ENCODE results near the gene CDA. TPM values are rescaled to one million over a fixed set of nuclear protein-coding genes. Genes with fewer than 3 reads are reported as not detected.

CDA gene
- total RNA-seq, 1 donor from 2014 or later: 1.5 TPM

GRCh38 chr1:20662110-20662475 is 73.2 kb downstream of the CDA start:
- Mint-ChIP-seq H3K36me3 (no peaks in the 10 kb centered on the region), H3K27me3 (no peaks in the 10 kb centered on the region), H3K4me1 (ENCODE audit: unreplicated experiment) (peaks cover 16% of the 10 kb centered on the region), H3K9me3 (no peaks in the 10 kb centered on the region), H3K4me3 (peak overlapping the region; percentile 99), H3K27ac (peak overlapping the region; percentile 89)
- no peak for DNase-seq (ENCODE audit: extremely low spot score, unreplicated experiment)
- TF ChIP-seq, protein P1, sequence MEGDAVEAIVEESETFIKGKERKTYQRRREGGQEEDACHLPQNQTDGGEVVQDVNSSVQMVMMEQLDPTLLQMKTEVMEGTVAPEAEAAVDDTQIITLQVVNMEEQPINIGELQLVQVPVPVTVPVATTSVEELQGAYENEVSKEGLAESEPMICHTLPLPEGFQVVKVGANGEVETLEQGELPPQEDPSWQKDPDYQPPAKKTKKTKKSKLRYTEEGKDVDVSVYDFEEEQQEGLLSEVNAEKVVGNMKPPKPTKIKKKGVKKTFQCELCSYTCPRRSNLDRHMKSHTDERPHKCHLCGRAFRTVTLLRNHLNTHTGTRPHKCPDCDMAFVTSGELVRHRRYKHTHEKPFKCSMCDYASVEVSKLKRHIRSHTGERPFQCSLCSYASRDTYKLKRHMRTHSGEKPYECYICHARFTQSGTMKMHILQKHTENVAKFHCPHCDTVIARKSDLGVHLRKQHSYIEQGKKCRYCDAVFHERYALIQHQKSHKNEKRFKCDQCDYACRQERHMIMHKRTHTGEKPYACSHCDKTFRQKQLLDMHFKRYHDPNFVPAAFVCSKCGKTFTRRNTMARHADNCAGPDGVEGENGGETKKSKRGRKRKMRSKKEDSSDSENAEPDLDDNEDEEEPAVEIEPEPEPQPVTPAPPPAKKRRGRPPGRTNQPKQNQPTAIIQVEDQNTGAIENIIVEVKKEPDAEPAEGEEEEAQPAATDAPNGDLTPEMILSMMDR (conservative IDR thresholded peaks at IDR 0.05): no peak

- no peaks in the 10 kb centered on the region for H3K9me3 Mint-ChIP-seq
- H3K4me1 Mint-ChIP-seq (ENCODE audit: unreplicated experiment): peaks cover 16% of the 10 kb centered on the region
- TF ChIP-seq, protein P1 (conservative IDR thresholded peaks at IDR 0.05): no peak
- no peaks in the 10 kb centered on the region for H3K27me3 Mint-ChIP-seq
- no peak for DNase-seq (ENCODE audit: extremely low spot score, unreplicated experiment)
- H3K36me3 Mint-ChIP-seq: no peaks in the 10 kb centered on the region
- no peak overlapping the region for H3K27ac Mint-ChIP-seq
- no peak overlapping the region for H3K4me3 Mint-ChIP-seq
These were observed 74.5 kb downstream of the CDA start for GRCh38 chr1:20663365-20663764.

GRCh38 chr1:20663969-20664715 is 75.2 kb downstream of the CDA start:
- peaks cover 15% of the 10 kb centered on the region for H3K4me1 Mint-ChIP-seq (ENCODE audit: unreplicated experiment)
- no peak for DNase-seq (ENCODE audit: extremely low spot score, unreplicated experiment)
- no peak overlapping the region for H3K27ac Mint-ChIP-seq
- no peaks in the 10 kb centered on the region for H3K9me3 Mint-ChIP-seq
- H3K4me3 Mint-ChIP-seq: no peak overlapping the region
- no peaks in the 10 kb centered on the region for H3K27me3 Mint-ChIP-seq
- H3K36me3 Mint-ChIP-seq: no peaks in the 10 kb centered on the region
- TF ChIP-seq, protein P1 (conservative IDR thresholded peaks at IDR 0.05): no peak

DNA sequence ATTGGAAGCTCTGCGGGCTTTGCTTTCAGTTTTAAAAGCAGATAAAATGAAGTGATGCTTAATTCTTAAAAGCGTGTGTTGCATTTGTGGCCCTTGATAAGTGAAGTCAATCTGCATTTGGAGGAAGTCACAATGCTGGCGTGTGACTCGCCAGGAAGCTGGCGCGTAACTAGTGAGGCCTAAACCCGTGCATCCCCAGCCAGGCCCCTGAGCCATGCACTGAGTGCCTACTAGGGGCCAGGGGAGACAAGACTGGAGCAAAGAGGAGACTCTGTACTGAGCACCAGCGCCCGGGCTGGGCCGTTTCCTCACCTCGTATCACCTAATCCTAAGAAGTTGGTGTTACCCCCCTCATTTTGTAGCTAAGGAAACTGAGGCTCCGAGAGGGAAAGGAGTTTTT is 76.8 kb downstream of the CDA start:
- Mint-ChIP-seq H3K9me3 (no peaks in the 10 kb centered on the region), H3K27ac (no peak overlapping the region), H3K27me3 (no peaks in the 10 kb centered on the region), H3K36me3 (no peaks in the 10 kb centered on the region), H3K4me1 (ENCODE audit: unreplicated experiment) (no peaks in the 10 kb centered on the region), H3K4me3 (no peak overlapping the region)
- TF ChIP-seq, protein P1 (conservative IDR thresholded peaks at IDR 0.05): no peak
- no peak for DNase-seq (ENCODE audit: extremely low spot score, unreplicated experiment)

DNA sequence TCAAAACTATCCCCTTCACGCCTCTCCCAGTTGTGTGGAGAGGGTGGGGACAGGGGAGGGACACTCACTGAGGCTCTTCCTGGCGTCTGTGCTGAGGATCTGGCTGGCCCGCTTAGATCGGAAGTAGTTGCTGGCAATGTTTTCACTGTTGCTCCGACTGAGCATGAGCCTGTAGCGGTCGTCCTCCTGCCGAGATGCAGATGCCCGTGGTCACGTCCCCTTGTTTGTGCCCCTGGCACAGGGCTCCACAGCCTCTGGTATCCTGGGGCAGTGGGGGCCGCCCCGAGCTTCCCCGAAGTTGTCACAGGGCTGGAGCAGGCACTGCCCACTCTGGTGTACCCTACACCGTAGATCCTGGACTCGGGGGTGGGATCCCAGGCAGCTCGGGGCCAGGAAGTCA is 77.2 kb downstream of the CDA start:
- Mint-ChIP-seq H3K4me1 (ENCODE audit: unreplicated experiment) (no peaks in the 10 kb centered on the region), H3K27ac (no peak overlapping the region), H3K36me3 (no peaks in the 10 kb centered on the region), H3K27me3 (no peaks in the 10 kb centered on the region), H3K9me3 (no peaks in the 10 kb centered on the region), H3K4me3 (no peak overlapping the region)
- TF ChIP-seq, protein P1 (conservative IDR thresholded peaks at IDR 0.05): no peak
- DNase-seq (ENCODE audit: extremely low spot score, unreplicated experiment): no peak

Measured in type B pancreatic cell (in vitro differentiated cells).